ENCODE results near the gene CD1E.

GRCh38 chr1:158391099-158391498 lies 37.4 kb downstream of the CD1E start:
- TF ChIP-seq POLR2AphosphoS5 (IDR thresholded peaks at IDR 0.05; ENCODE audit: low read depth, low read length) (no peak), POLR2A (IDR thresholded peaks at IDR 0.05; ENCODE audit: low read depth, low read length) (no peak), TAF1 (IDR thresholded peaks at IDR 0.05; ENCODE audit: borderline replicate concordance, low read depth, low read length) (no peak)
